GM19240 (cell line): ENCODE measurements around the gene ASAP2.

ENCODE experiments used
- DNase-seq: peaks from one replicate; pipeline ENCODE4 v3.0.0; 2011; ENCODE audit warnings: low spot score; ENCODE audit not compliant: insufficient read length

Gene ASAP2

DNA sequence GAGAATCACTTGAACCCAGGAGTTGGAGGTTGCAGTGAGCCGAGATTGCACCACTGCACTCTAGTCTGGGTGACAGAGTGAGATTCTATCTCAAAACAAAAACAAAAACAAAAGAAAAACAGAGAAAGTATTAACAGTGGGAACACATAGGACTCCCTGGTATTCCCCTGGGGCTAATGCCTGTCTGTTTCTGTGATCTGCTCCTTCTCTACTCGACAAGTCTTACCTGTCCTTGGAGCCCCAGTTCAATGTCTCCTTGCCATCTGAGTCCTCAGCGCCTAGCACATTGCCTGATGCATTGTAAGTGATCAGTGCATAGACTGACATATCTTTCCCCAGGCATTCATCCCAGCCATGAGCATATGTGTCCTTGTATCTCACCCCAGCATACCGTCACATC lies 85.8 kb downstream of the ASAP2 start:
- DNase-seq = no peak

DNA sequence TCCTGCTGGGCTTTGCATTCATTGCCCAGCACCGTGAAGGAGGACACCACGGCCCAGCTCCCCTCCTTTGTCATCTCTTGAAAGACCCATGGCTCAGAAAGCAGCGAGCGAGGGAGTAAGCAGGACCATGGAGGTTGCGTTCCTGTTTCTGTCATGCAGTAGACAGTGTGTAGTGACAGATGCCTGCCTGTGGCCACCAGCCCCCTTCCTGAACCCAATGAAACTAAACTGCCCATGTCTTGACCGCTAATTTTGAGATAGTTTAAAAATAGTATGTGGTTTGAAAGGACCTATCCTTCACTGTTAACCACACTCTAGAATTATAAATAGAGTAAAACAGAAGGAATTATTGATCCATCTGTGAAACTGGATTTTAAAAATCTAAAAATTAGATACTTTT lies 88.2 kb downstream of the ASAP2 start:
- no peak for DNase-seq

DNA sequence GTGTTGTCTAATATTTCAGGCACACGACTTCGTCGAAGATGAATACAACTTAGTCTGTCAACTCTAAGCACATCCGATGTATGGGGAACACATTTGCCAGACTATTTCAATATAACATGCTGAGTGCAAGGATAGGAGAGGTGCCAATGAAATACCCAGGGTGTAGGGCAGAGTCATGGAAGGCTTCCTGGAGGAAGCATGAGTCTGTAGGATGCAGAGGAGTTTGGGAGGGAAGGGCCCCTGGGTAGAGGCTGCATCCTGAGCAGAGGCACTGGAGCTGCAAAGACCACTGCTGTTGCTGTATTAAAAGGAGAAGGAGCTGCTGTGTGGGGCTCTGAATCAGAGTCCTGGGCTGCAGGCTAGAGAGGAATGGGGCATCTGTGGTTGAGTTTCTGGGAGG lies 89.9 kb downstream of the ASAP2 start:
- DNase-seq = no peak

GRCh38 chr2:9297156-9297555 lies 90.5 kb downstream of the ASAP2 start:
- no peak for DNase-seq

- DNase-seq = no peak
Measured at GRCh38 chr2:9297807-9298206, 91.2 kb downstream of the ASAP2 start.

GRCh38 chr2:9298583-9298982 lies 92.0 kb downstream of the ASAP2 start:
- DNase-seq = no peak

GRCh38 chr2:9299161-9300100 lies 92.8 kb downstream of the ASAP2 start:
- no peak for DNase-seq

DNA sequence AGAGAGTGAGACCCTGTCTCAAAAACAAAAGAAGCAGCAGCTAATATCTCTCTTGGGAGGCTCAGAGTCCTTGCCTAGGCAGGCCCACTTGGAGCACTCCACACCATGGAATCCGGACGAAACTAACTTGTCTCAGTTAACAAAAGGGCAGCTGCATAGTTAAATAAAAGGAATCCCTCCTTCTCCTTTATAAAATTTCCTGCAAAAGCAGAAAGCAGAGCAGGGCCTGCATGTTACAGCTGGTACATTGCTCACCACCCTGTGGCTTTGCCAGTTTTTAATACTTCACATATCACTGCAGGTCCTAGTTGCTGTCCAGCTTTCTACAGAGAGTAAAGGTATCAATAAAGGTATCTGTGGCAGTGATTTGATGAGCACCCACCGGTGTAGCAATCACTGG lies 93.6 kb downstream of the ASAP2 start:
- DNase-seq = no peak

- no peak for DNase-seq
Measured at GRCh38 chr2:9300829-9301453, 94.3 kb downstream of the ASAP2 start.

DNA sequence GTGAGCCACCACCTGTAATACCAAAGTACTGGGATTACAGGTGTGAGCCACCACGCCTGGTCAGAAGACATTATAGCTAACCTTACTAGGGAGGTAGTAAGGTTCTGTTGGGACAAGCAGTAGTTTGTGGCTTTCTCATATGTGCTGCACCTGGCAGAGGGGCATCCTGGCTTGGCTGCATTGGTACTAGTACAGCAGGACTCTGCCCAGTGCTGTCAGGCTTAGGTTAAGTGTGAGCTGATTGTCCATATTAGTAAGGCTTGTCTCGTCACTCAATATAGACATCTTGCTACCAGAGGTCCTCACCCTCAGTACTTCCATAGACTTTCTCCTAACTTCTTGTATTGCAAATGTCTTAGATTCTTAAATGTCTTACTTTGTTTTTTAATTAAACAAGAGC lies 96.1 kb downstream of the ASAP2 start:
- DNase-seq = no peak

DNA sequence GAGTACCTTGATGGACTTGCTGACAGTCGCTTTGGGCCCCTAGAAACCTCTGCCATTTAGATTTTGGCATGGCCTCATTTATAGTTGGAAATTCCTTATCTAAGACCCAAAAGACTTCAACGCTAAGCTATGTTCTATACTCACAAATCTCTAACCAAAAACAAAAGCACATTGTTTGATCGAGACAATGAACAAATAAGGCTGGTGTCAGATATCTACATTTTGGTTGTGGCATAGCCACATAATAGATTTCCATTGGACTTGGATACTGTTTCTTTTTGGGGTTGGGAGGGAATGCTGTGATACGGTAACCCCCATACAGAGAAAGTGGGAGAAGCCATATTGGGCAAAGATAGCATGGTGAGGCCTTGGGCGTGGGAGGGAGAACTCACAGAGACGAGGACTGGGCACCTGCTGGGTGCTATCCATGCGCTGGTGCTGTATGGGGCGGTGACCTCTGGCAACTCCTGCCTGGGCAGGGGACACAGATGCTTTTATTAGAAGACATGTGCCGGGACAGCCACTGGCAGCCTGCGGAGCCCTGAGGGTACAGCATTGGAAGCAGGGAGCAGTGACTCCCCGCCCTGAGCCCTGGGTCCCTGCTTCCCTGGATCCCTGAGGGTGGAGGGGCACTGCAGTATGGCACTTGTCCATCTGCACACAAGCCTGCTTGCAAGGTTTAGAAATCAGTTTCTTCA lies 97.1 kb downstream of the ASAP2 start:
- DNase-seq = no peak

- no peak for DNase-seq
Measured at GRCh38 chr2:9306911-9307310, 100.3 kb downstream of the ASAP2 start.

DNA sequence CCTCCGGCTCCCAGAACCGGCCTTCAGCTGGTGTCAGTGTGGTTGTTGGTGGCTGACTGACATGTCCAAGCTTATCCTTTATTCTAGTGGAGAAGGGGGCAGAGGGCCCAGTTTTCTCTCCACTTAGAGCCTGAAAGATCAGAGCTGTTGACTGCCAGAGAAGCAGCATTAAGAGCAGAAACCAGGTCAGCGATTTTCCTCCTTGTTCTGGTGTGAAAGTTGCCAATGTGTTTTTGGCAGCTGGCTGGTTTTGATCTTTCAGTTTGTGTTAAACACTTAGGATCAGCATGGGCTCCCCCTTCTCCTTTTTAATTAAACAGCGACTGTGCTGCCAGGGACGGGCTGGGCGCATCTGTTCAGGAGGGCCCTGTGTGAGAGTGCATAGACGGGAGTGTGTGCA lies 100.9 kb downstream of the ASAP2 start:
- DNase-seq = no peak

- no peak for DNase-seq
Measured at GRCh38 chr2:9308186-9308955, 101.8 kb downstream of the ASAP2 start.

GRCh38 chr2:9309147-9309546 lies 102.5 kb downstream of the ASAP2 start:
- DNase-seq = no peak

- DNase-seq = no peak
Measured at GRCh38 chr2:9310377-9310776, 103.8 kb downstream of the ASAP2 start.

- DNase-seq = no peak
Measured at GRCh38 chr2:9310798-9311197, 104.2 kb downstream of the ASAP2 start.

DNA sequence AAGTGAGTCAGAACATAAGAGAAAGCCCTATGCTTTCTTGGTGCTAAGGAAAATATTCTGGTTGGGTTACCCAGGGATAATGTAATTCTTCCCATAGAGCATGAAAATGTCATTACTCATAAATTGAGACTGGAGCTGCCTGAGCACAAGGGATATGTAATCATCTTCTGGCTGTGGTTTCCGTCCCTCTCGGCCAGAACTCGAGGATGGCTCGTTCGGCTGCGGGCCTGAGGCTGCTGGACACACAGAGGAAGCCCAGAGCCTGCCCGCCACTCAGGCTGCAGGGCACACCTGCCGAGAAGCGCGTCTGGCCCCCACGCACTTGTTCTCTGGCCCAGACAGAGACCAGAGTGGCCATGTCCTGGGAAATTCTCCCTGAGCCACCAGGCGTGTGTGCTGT lies 104.9 kb downstream of the ASAP2 start:
- no peak for DNase-seq

DNA sequence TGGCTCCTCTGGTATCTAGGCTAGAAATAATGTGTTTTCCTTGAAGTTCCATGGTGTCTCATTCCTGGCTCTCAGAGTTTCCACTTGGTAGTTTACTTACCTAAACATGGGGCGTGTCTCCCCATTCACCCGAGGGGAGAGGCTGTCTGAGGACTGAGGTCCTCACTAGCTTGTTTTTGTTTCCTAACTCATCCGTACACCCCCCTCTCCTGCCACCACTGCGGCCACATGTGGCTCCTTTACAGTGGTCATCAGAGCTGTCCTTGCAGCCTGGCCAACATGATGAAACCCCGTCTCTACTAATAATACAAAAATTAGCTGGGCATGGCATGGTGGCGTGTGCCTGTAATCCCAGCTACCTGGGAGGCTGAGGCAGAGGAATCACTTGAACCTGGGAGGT lies 106.0 kb downstream of the ASAP2 start:
- no peak for DNase-seq

GRCh38 chr2:9313443-9313842 lies 106.8 kb downstream of the ASAP2 start:
- no peak for DNase-seq

- no peak for DNase-seq
Measured at GRCh38 chr2:9315280-9315847, 108.8 kb downstream of the ASAP2 start.
